ENCODE data around the gene CPA5. TPM values are rescaled to one million over a fixed set of nuclear protein-coding genes. Genes with fewer than 3 reads are reported as not detected.

Gene CPA5
- total RNA-seq, 2 experiments from 2014 or later, result not detected

GRCh38 chr7:130305433-130306042 lies 39.1 kb upstream of the CPA5 start:
- POLR2A ChIA-PET, result no interaction called here
- Histone ChIP-seq H3K4me1 (ENCODE audit: insufficient read depth, low read length, poor library complexity, severe bottlenecking) (no peaks in the 10 kb centered on the region), H3K79me2 (ENCODE audit: insufficient read depth, low read depth, low read length) (no peaks in the 10 kb centered on the region), H2AFZ (ENCODE audit: low read length) (no peak overlapping the region), H3K4me3 (ENCODE audit: low read depth, low read length, poor library complexity, severe bottlenecking) (no peak overlapping the region), H3K27ac (ENCODE audit: low read depth, low read length, poor library complexity, severe bottlenecking) (no peak overlapping the region), H4K20me1 (ENCODE audit: insufficient read depth, low read length) (no peaks in the 10 kb centered on the region), H3K9me2 (ENCODE audit: insufficient read depth, low read length) (no peaks in the 10 kb centered on the region), H3K9me3 (ENCODE audit: low read length) (no peaks in the 10 kb centered on the region), H3K4me2 (ENCODE audit: low read length) (no peak overlapping the region), H3K36me3 (ENCODE audit: insufficient read depth, low read length) (no peaks in the 10 kb centered on the region)
- no TSS peak for BruUV-seq (replicated peaks)
- DNase-seq (ENCODE audit: low spot score), result no peak
- TF ChIP-seq EZH2phosphoT487 (IDR thresholded peaks at IDR 0.05; ENCODE audit: borderline replicate concordance, low read depth, low read length) (no peak), CTCF (conservative IDR thresholded peaks at IDR 0.05; ENCODE audit: low read length) (no peak)
- CTCF ChIA-PET (ENCODE audit: unreplicated experiment), result no interaction called here
- intact Hi-C loops (cut with micrococcal nuclease; ENCODE audit: unreplicated experiment), result no loop called here

DNA sequence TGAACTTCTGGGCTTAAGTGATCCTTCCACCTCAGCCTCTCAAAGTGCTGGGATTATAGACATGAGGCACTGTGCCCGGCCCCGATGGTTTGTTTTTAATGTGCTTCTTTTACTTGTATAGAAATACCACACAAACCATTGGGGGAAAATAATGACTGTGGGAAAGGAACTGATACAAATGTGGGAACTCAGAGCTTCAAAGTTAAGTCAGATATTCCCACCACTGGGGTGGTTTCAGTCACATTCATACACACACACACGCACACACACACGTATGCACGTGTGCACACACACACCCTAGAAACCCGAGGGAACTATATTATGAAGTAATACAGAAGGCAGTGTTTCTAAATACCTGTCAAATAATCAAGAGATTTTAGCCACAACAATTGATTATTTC lies 34.6 kb upstream of the CPA5 start:
- BruUV-seq (replicated peaks), result no TSS peak
- POLR2A ChIA-PET, result interaction anchor here (0.5 kb wide), 1 partner anchor 436 kb away, joined by 3 read pairs; no protein-coding TSS in a partner anchor
- intact Hi-C loops (cut with micrococcal nuclease; ENCODE audit: unreplicated experiment), result no loop called here

More for the DNA sequence above, 34.6 kb upstream of the CPA5 start:
- DNase-seq (ENCODE audit: low spot score), result no peak
- H3K9me3 ChIP-seq (ENCODE audit: low read length), result no peaks in the 10 kb centered on the region
- no peak overlapping the region for H3K27ac ChIP-seq (ENCODE audit: low read depth, low read length, poor library complexity, severe bottlenecking)
- no peaks in the 10 kb centered on the region for H3K36me3 ChIP-seq (ENCODE audit: insufficient read depth, low read length)
- H3K4me3 ChIP-seq (ENCODE audit: low read depth, low read length, poor library complexity, severe bottlenecking), result no peak overlapping the region
- no peak overlapping the region for H2AFZ ChIP-seq (ENCODE audit: low read length)
- no peaks in the 10 kb centered on the region for H3K9me2 ChIP-seq (ENCODE audit: insufficient read depth, low read length)
- no peaks in the 10 kb centered on the region for H3K4me1 ChIP-seq (ENCODE audit: insufficient read depth, low read length, poor library complexity, severe bottlenecking)
- CTCF ChIA-PET (ENCODE audit: unreplicated experiment), result no interaction called here
- no peaks in the 10 kb centered on the region for H4K20me1 ChIP-seq (ENCODE audit: insufficient read depth, low read length)
- H3K79me2 ChIP-seq (ENCODE audit: insufficient read depth, low read depth, low read length), result no peaks in the 10 kb centered on the region
- TF ChIP-seq EZH2phosphoT487 (IDR thresholded peaks at IDR 0.05; ENCODE audit: borderline replicate concordance, low read depth, low read length) (no peak), CTCF (conservative IDR thresholded peaks at IDR 0.05; ENCODE audit: low read length) (no peak)
- H3K4me2 ChIP-seq (ENCODE audit: low read length), result no peak overlapping the region

Data from OCI-LY7 (cell line).